DMS79 (cell line): ENCODE measurements around the gene MKI67.
"Not testable (repeated sequence)": the region's sequence is repeated elsewhere in the genome, so short reads cannot be mapped to it uniquely, and the experiment has no call there.

Experiments used
- DNase-seq: peaks from one replicate; lab custom pipeline; 2025; lab: John Stamatoyannopoulos, UW

The MKI67 gene

GRCh38 chr10:128110339-128110738 lies 15.9 kb downstream of the MKI67 start:
- no peak for DNase-seq

- no peak for DNase-seq
These were observed 16.5 kb downstream of the MKI67 start for GRCh38 chr10:128109707-128110106.

- no peak for DNase-seq
These were observed 20.8 kb downstream of the MKI67 start for GRCh38 chr10:128105383-128105782.

GRCh38 chr10:128103229-128103714 lies 23.0 kb downstream of the MKI67 start:
- DNase-seq: no peak

GRCh38 chr10:128102480-128103228 lies 23.6 kb downstream of the MKI67 start:
- DNase-seq: peak; percentile 60

GRCh38 chr10:128101901-128102300 lies 24.3 kb downstream of the MKI67 start:
- no peak for DNase-seq

- no peak for DNase-seq
These were observed 26.3 kb downstream of the MKI67 start for GRCh38 chr10:128099901-128100300.

- DNase-seq: no peak
These were observed 27.6 kb downstream of the MKI67 start for GRCh38 chr10:128098631-128099030.

GRCh38 chr10:128097783-128098182 lies 28.4 kb downstream of the MKI67 start:
- DNase-seq: no peak

GRCh38 chr10:128096486-128097199 lies 29.6 kb downstream of the MKI67 start:
- DNase-seq: no peak

- no peak for DNase-seq
These were observed 30.3 kb downstream of the MKI67 start for GRCh38 chr10:128095753-128096469.

- DNase-seq: no peak
These were observed 31.0 kb downstream of the MKI67 start for GRCh38 chr10:128095027-128095752.

GRCh38 chr10:128094596-128094995 lies 31.6 kb downstream of the MKI67 start:
- DNase-seq: not testable (repeated sequence)

GRCh38 chr10:128092454-128092853 lies 33.8 kb downstream of the MKI67 start:
- no peak for DNase-seq

- DNase-seq: no peak
These were observed 34.5 kb downstream of the MKI67 start for GRCh38 chr10:128091636-128092210.

- DNase-seq: no peak
These were observed 38.1 kb downstream of the MKI67 start for GRCh38 chr10:128087884-128088709.

- no peak for DNase-seq
These were observed 38.9 kb downstream of the MKI67 start for GRCh38 chr10:128087146-128087883.

GRCh38 chr10:128086003-128086863 lies 40.0 kb downstream of the MKI67 start:
- no peak for DNase-seq

- no peak for DNase-seq
These were observed 41.2 kb downstream of the MKI67 start for GRCh38 chr10:128084991-128085390.
